Measurements from ENCODE around the gene C1orf232.

The C1orf232 gene

DNA sequence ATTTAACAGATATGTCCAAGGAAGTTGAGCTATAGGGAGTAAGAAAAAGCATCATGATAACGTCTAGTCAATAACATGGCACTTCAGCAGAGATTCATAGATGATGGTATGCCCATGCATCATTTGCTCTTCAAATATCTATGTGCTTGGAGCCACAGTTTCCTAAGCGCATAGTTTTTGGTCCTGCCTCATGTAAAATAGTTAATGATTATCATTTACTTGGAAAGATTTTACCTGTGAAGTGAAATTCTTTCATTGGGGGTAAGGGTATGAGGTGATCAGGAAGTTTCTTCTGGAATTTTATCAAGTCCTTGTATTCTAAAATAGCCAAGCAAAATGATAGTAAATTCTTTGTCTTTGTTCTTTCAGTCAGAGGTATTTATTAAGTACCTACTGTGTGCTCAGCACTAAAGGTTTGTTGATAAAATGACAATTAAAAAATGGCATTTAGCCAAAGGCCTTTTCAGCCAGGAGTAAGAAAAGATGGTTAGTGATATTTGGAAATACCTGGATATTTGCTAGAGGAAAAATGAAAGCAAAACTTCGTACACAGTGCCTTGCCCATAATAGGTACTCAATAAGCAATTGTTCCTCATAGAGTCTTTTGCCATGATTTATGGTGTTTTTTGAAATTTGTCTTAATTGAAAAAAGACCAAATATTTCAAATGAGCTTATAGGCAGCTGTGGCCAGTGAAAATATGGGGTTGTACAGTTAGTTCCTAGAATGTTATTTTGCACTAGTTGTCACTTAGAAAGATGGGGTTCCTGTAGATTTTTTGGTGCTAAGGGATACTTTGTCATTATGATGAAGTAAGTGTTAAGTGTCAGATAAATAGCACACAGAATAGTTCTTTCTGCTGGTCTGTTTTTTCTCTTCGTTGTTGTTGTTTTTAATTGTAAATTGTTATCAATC is 44.1 kb downstream of the C1orf232 start:
- DNase-seq (ENCODE audit: low spot score): no peak

DNA sequence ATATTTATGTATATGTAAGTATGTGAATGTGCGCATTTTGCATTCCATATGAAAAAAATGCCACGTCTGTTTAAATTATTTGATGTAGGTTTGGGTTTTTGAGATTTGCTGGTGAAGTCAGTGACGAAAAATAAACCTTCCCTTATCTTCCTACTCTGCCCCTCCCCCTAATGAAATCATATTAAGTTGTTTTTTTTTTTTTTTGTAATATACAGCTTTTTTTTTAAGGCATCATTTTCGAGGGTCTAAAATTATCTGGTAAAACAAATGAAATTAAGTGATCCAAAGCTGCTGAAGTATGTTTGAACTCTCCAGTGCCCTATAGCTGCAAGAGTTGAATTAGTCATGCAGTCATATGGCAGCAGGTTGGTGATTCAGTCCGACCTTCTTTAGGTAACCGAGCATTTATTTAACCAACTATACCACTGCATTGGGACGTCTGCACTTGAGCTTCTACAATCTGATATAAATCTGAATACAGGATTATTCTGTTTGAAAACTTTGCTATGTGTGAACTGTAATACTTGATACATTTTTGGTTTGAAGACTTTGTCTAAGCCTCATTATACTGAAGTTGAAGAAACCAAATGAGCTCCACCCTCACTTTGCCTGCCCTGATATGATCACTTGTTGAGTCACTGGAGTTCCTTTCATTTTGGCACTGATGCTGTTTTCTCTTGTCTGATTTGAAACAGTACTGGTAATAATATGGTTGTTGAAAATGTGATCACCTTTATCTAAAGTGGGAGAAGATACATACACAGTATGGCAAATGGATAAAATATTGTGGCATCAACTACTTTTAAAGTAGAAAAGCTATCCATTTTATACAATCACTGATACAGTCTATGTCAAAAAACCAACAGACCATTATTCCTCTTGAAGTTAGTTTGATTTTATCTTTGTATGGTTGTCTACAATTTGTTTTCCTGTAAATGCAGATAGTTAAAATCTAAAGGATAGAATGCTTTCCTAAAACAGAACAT is 45.5 kb downstream of the C1orf232 start:
- no peak for DNase-seq (ENCODE audit: low spot score)

DNA sequence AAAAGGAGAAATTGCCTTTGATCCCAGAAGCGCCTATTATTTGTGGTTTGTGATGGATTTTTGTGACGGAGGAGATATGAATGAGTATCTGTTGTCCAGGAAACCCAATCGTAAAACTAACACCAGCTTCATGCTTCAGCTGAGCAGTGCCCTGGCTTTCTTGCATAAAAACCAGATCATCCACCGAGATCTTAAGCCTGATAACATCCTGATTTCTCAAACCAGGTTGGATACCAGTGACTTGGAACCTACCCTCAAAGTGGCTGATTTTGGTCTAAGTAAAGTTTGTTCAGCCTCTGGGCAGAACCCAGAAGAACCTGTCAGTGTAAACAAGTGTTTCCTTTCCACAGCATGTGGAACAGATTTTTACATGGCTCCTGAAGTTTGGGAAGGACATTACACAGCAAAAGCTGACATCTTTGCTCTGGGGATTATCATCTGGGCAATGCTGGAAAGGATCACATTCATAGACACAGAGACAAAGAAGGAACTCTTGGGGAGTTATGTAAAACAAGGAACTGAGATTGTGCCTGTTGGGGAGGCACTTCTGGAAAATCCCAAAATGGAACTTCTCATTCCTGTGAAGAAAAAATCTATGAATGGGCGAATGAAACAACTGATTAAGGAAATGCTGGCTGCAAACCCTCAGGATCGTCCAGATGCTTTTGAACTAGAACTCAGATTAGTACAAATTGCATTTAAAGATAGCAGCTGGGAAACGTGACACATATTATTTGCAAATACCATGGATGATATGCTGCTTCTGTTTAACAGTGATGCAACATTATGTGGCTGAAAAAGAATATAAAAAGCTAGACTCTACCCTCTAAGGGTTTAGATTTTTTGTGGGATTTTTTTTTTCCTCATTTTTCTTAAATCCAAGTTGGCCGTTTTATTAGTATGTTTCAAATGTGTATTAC is 46.6 kb downstream of the C1orf232 start:
- DNase-seq (ENCODE audit: low spot score): no peak

DNA sequence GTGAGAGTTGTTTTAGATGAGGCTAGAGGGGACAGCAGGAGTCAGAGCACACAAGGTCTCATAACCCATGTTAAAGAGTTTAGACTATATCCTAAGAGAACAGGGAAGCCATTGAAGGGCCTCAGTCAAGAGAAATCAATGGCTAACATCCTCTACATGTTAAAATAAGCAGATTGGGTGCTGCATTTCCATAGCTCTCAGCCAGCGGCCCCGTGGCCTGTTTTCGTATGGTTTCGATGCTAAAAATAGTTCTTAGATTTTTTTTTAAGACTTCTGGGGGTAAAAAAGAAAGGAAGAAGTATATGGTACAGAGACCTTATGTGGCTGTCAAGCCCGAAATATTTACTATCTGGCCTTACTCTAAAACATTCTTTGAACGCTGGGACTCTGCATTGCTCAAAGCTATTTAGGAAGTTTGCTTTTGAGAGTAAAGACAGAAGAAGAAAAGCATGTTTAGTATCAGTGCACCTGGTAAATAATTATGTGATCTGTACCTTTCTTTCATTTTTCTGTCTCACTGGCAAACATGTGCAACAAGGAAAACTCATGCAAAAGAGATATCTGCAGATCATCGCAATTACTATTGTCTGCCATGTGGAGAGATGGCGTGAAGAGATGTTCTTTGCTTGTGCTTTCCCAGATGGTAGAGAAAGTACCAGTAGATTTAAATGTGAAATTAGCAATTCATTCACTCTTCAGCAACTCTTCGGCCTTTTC is 48.7 kb downstream of the C1orf232 start:
- no peak for DNase-seq (ENCODE audit: low spot score)

DNA sequence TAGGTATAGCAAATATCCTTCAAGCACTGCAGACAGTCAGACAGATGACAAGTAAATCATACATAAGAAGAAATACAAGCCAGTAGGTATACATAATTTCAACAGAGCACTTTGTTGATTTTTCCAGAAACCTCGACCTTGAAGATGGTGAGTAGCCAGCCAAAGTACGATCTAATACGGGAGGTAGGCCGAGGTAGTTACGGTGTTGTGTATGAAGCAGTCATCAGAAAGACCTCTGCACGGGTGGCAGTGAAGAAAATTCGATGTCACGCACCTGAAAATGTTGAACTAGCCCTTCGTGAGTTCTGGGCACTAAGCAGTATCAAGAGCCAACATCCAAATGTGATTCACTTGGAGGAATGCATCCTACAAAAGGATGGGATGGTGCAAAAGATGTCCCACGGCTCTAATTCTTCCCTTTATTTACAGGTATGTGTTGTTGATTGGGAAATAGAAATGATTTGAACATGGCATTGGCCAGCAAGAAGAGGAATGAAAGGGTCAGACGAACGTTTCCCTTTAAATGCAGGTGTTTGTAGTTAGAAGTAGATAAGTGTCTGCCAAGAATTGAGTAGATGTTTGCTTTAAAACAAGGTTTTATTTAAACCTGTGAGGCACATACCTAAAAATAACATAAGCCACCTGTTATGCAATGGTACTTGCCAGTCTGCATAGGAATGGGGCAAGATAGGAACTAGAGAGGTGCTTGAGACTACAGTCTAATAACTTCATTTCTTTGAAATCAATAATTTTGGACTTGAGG is 54.4 kb downstream of the C1orf232 start:
- no peak for DNase-seq (ENCODE audit: low spot score)
